Stimulated activated memory B cell treated with anti-CD40 and anti-IgM and Interleukin-4, amounts not matched to agents 10 μg/mL and 1 μg/mL and 100 μg/mL, for 72 hours (primary cell): ENCODE measurements around the gene RELL1.

Experiments
- ATAC-seq: fragments of 150-1000 bp; cut with Tn5 transposase; 2 replicates; pipeline ENCODE4 v1.10.0; 2021
- H3K27ac Mint-ChIP-seq: one replicate; pipeline ENCODE4 v1.8.0; 2022; ENCODE audit warnings: mild to moderate bottlenecking, mixed read lengths
- H3K27me3 Mint-ChIP-seq: one replicate; pipeline ENCODE4 v1.8.0; 2022; ENCODE audit warnings: mixed read lengths
- H3K36me3 Mint-ChIP-seq: one replicate; pipeline ENCODE4 v1.8.0; 2022; ENCODE audit warnings: mixed read lengths
- H3K4me1 Mint-ChIP-seq: one replicate; pipeline ENCODE4 v1.8.0; 2022; ENCODE audit warnings: mixed read lengths
- H3K4me3 Mint-ChIP-seq: one replicate; pipeline ENCODE4 v1.8.0; 2022; ENCODE audit warnings: mild to moderate bottlenecking, moderate library complexity, mixed read lengths
- H3K9me3 Mint-ChIP-seq: one replicate; pipeline ENCODE4 v1.8.0; 2022; ENCODE audit warnings: mixed read lengths

Gene RELL1

GRCh38 chr4:37662861-37663390 lies 23.2 kb downstream of the RELL1 start:
- Mint-ChIP-seq H3K9me3 (no peaks in the 10 kb centered on the region), H3K27me3 (no peaks in the 10 kb centered on the region), H3K27ac (no peak overlapping the region), H3K4me3 (no peak overlapping the region), H3K36me3 (no peaks in the 10 kb centered on the region), H3K4me1 (peaks cover 9% of the 10 kb centered on the region)
- no peak for ATAC-seq

GRCh38 chr4:37662251-37662650 lies 23.9 kb downstream of the RELL1 start:
- no peaks in the 10 kb centered on the region for H3K27me3 Mint-ChIP-seq
- H3K4me3 Mint-ChIP-seq = no peak overlapping the region
- peaks cover 9% of the 10 kb centered on the region for H3K4me1 Mint-ChIP-seq
- H3K9me3 Mint-ChIP-seq = peaks cover 2% of the 10 kb centered on the region
- ATAC-seq = no peak
- H3K27ac Mint-ChIP-seq = no peak overlapping the region
- peaks cover 3% of the 10 kb centered on the region for H3K36me3 Mint-ChIP-seq

- Mint-ChIP-seq H3K4me1 (peaks cover 5% of the 10 kb centered on the region), H3K27me3 (no peaks in the 10 kb centered on the region), H3K36me3 (peaks cover 6% of the 10 kb centered on the region), H3K27ac (no peak overlapping the region), H3K9me3 (peaks cover 3% of the 10 kb centered on the region), H3K4me3 (no peak overlapping the region)
- ATAC-seq = no peak
Observed at GRCh38 chr4:37661772-37662171, 24.4 kb downstream of the RELL1 start.

- no peak overlapping the region for H3K27ac Mint-ChIP-seq
- H3K4me3 Mint-ChIP-seq = no peak overlapping the region
- peaks cover 8% of the 10 kb centered on the region for H3K9me3 Mint-ChIP-seq
- no peak for ATAC-seq
- no peaks in the 10 kb centered on the region for H3K4me1 Mint-ChIP-seq
- no peaks in the 10 kb centered on the region for H3K27me3 Mint-ChIP-seq
- peaks cover 6% of the 10 kb centered on the region for H3K36me3 Mint-ChIP-seq
Observed at GRCh38 chr4:37659696-37660095, 26.5 kb downstream of the RELL1 start.

GRCh38 chr4:37656649-37657048 lies 29.5 kb downstream of the RELL1 start:
- H3K4me1 Mint-ChIP-seq = no peaks in the 10 kb centered on the region
- H3K36me3 Mint-ChIP-seq = peaks cover 11% of the 10 kb centered on the region
- no peak overlapping the region for H3K27ac Mint-ChIP-seq
- peaks cover 12% of the 10 kb centered on the region for H3K9me3 Mint-ChIP-seq
- no peaks in the 10 kb centered on the region for H3K27me3 Mint-ChIP-seq
- no peak for ATAC-seq
- H3K4me3 Mint-ChIP-seq = no peak overlapping the region

- no peaks in the 10 kb centered on the region for H3K27me3 Mint-ChIP-seq
- no peak overlapping the region for H3K4me3 Mint-ChIP-seq
- no peak overlapping the region for H3K27ac Mint-ChIP-seq
- H3K9me3 Mint-ChIP-seq = peaks cover 12% of the 10 kb centered on the region
- H3K4me1 Mint-ChIP-seq = no peaks in the 10 kb centered on the region
- no peak for ATAC-seq
- peaks cover 11% of the 10 kb centered on the region for H3K36me3 Mint-ChIP-seq
Observed at GRCh38 chr4:37653601-37654000, 32.6 kb downstream of the RELL1 start.

GRCh38 chr4:37652747-37653527 lies 33.2 kb downstream of the RELL1 start:
- H3K27me3 Mint-ChIP-seq = no peaks in the 10 kb centered on the region
- peaks cover 11% of the 10 kb centered on the region for H3K36me3 Mint-ChIP-seq
- H3K9me3 Mint-ChIP-seq = peaks cover 12% of the 10 kb centered on the region
- no peak overlapping the region for H3K27ac Mint-ChIP-seq
- H3K4me3 Mint-ChIP-seq = no peak overlapping the region
- no peak for ATAC-seq
- no peaks in the 10 kb centered on the region for H3K4me1 Mint-ChIP-seq

- H3K27ac Mint-ChIP-seq = no peak overlapping the region
- H3K4me1 Mint-ChIP-seq = no peaks in the 10 kb centered on the region
- H3K4me3 Mint-ChIP-seq = no peak overlapping the region
Observed at GRCh38 chr4:37651781-37652377, 34.3 kb downstream of the RELL1 start.

GRCh38 chr4:37650481-37650880 lies 35.7 kb downstream of the RELL1 start:
- H3K9me3 Mint-ChIP-seq = peaks cover 4% of the 10 kb centered on the region
- H3K36me3 Mint-ChIP-seq = peaks cover 5% of the 10 kb centered on the region
- H3K27ac Mint-ChIP-seq = no peak overlapping the region
- no peak overlapping the region for H3K4me3 Mint-ChIP-seq
- ATAC-seq = no peak
- no peaks in the 10 kb centered on the region for H3K4me1 Mint-ChIP-seq
- H3K27me3 Mint-ChIP-seq = no peaks in the 10 kb centered on the region

More at GRCh38 chr4:37651781-37652377, 34.3 kb downstream of the RELL1 start:
- peaks cover 5% of the 10 kb centered on the region for H3K36me3 Mint-ChIP-seq
- H3K27me3 Mint-ChIP-seq = no peaks in the 10 kb centered on the region
- peaks cover 8% of the 10 kb centered on the region for H3K9me3 Mint-ChIP-seq
- ATAC-seq = no peak

- H3K9me3 Mint-ChIP-seq = peaks cover 4% of the 10 kb centered on the region
- H3K27ac Mint-ChIP-seq = no peak overlapping the region
- no peaks in the 10 kb centered on the region for H3K4me1 Mint-ChIP-seq
- H3K4me3 Mint-ChIP-seq = no peak overlapping the region
- no peak for ATAC-seq
- peaks cover 5% of the 10 kb centered on the region for H3K36me3 Mint-ChIP-seq
- H3K27me3 Mint-ChIP-seq = no peaks in the 10 kb centered on the region
Observed at GRCh38 chr4:37649268-37649667, 36.9 kb downstream of the RELL1 start.

GRCh38 chr4:37648084-37648817 lies 37.9 kb downstream of the RELL1 start:
- Mint-ChIP-seq H3K27me3 (no peaks in the 10 kb centered on the region), H3K4me3 (no peak overlapping the region), H3K4me1 (no peaks in the 10 kb centered on the region), H3K27ac (no peak overlapping the region), H3K9me3 (no peaks in the 10 kb centered on the region), H3K36me3 (no peaks in the 10 kb centered on the region)
- ATAC-seq = no peak

GRCh38 chr4:37646247-37646646 lies 39.9 kb downstream of the RELL1 start:
- no peak overlapping the region for H3K27ac Mint-ChIP-seq
- no peaks in the 10 kb centered on the region for H3K4me1 Mint-ChIP-seq
- H3K36me3 Mint-ChIP-seq = no peaks in the 10 kb centered on the region
- no peaks in the 10 kb centered on the region for H3K9me3 Mint-ChIP-seq
- ATAC-seq = no peak
- H3K4me3 Mint-ChIP-seq = no peak overlapping the region
- no peaks in the 10 kb centered on the region for H3K27me3 Mint-ChIP-seq

- Mint-ChIP-seq H3K27ac (no peak overlapping the region), H3K27me3 (no peaks in the 10 kb centered on the region), H3K4me3 (no peak overlapping the region), H3K4me1 (no peaks in the 10 kb centered on the region), H3K36me3 (no peaks in the 10 kb centered on the region), H3K9me3 (no peaks in the 10 kb centered on the region)
- ATAC-seq = no peak
Observed at GRCh38 chr4:37645736-37646135, 40.4 kb downstream of the RELL1 start.

GRCh38 chr4:37644962-37645361 lies 41.2 kb downstream of the RELL1 start:
- H3K4me3 Mint-ChIP-seq = no peak overlapping the region
- no peaks in the 10 kb centered on the region for H3K36me3 Mint-ChIP-seq
- no peak for ATAC-seq
- H3K4me1 Mint-ChIP-seq = no peaks in the 10 kb centered on the region
- no peaks in the 10 kb centered on the region for H3K27me3 Mint-ChIP-seq
- no peaks in the 10 kb centered on the region for H3K9me3 Mint-ChIP-seq
- no peak overlapping the region for H3K27ac Mint-ChIP-seq
